Fibroblast of villous mesenchyme (primary cell): ENCODE measurements around the gene ANO6. TPM values are rescaled to one million over a fixed set of nuclear protein-coding genes. Genes with fewer than 3 reads are reported as not detected.
A peak's percentile ranks its signal among the peaks of the same experiment; 100 is the strongest.
"Not testable (repeated sequence)": the region's sequence is repeated elsewhere in the genome, so short reads cannot be mapped to it uniquely, and the experiment has no call there.

Experiments used
- DNase-seq: peaks from one replicate; pipeline ENCODE4 v3.0.0-alpha.2; 2010; ENCODE audit warnings: low read depth
- H3K4me3 ChIP-seq: 2 replicates; pipeline ENCODE4 v1.5.1; 2011; ENCODE audit warnings: low read depth, mild to moderate bottlenecking, low read length
- CTCF ChIP-seq: IDR thresholded peaks from 2 replicates; pipeline ENCODE4 v1.5.1; 2012; ENCODE audit warnings: low read depth, mild to moderate bottlenecking, low read length; ENCODE audit not compliant: insufficient read depth
- total RNA-seq: library from RNA; depleted of rRNA; stranded (reverse); fragments of >200 nt; gene quantifications from 2 replicates; pipeline ENCODE4 v1.2.3, GENCODE V29; 2012

ANO6 gene
- total RNA-seq, 1 donor: 91.5 TPM

- peak; percentile 61 for DNase-seq
- H3K4me3 ChIP-seq: no peak overlapping the region
- TF ChIP-seq CTCF: no peak
Observed at GRCh38 chr12:45235087-45236025, 19.5 kb downstream of the ANO6 start.

- not testable (repeated sequence) for DNase-seq, H3K4me3 ChIP-seq
Observed at GRCh38 chr12:45236383-45236782, 20.5 kb downstream of the ANO6 start.

GRCh38 chr12:45242180-45242579, 26.3 kb downstream of the ANO6 start:
- no peak overlapping the region for H3K4me3 ChIP-seq
- no peak for DNase-seq
- no peak for TF ChIP-seq CTCF

- H3K4me3 ChIP-seq: peak overlapping the region; percentile 29
- DNase-seq: no peak
- no peak for TF ChIP-seq CTCF
Observed at GRCh38 chr12:45243963-45244362, 28.1 kb downstream of the ANO6 start.

GRCh38 chr12:45244561-45245343, 28.9 kb downstream of the ANO6 start:
- DNase-seq: peak; percentile 91
- peak overlapping the region; percentile 29 for H3K4me3 ChIP-seq
- peak; percentile 20 for TF ChIP-seq CTCF

GRCh38 chr12:45246236-45246635, 30.3 kb downstream of the ANO6 start:
- DNase-seq: peak; percentile 85
- H3K4me3 ChIP-seq: no peak overlapping the region
- TF ChIP-seq CTCF: no peak

GRCh38 chr12:45247589-45247988, 31.7 kb downstream of the ANO6 start:
- TF ChIP-seq CTCF: no peak
- H3K4me3 ChIP-seq: no peak overlapping the region
- peak; percentile 14 for DNase-seq
